Measurements from ENCODE around the gene CAMKK1. TPM values are rescaled to one million over a fixed set of nuclear protein-coding genes. Genes with fewer than 3 reads are reported as not detected.

The CAMKK1 gene
- total and polyA plus RNA-seq, 9 of the 15 experiments (the other 6 are each of a cell fraction or from before 2014, with no cell fraction given), result 0.34 to 7.5 (median 4.9) TPM

DNA sequence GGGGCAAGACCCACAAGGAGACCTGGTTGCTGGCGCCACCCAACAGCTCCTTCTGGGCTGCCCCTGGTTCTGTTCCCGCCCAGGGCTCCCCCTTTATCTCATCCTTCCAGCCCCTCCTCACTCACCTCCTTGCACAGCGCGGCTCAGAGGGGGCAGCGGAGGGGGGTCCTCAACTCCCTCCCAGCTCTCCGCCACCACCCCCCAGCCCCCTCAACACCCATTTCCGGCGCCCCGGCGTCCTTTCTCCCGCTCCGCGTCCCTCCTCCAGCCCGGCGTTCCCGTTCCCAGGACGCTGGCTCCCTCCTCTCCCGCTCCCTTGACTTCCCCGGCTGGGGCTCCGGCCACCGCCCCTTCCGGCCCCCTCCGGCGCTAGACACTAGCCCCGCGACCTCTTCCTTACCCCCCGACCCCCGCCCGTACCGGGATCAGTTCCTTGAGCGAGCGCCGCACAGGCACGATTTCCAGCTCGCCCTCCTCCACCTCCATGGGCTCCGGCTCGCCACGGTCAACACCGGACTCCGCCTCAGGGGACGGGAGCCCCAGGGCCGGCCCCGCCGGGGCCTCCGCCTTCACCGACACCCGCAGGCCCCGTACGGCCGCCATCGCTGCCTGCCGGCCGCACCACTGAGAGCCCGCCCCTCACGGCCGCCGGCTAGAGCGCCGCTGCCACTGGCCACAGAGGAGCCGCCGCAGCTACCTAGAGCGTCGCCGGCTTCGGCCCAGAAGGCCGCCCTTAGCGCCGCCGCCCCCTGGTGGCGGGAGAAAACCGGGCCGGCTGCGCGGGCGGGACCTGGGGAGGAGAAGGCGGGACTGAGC, 47.0 kb downstream of the CAMKK1 start, which contains the start of gene NCBP3 (continued):
- TF ChIP-seq, protein P1, sequence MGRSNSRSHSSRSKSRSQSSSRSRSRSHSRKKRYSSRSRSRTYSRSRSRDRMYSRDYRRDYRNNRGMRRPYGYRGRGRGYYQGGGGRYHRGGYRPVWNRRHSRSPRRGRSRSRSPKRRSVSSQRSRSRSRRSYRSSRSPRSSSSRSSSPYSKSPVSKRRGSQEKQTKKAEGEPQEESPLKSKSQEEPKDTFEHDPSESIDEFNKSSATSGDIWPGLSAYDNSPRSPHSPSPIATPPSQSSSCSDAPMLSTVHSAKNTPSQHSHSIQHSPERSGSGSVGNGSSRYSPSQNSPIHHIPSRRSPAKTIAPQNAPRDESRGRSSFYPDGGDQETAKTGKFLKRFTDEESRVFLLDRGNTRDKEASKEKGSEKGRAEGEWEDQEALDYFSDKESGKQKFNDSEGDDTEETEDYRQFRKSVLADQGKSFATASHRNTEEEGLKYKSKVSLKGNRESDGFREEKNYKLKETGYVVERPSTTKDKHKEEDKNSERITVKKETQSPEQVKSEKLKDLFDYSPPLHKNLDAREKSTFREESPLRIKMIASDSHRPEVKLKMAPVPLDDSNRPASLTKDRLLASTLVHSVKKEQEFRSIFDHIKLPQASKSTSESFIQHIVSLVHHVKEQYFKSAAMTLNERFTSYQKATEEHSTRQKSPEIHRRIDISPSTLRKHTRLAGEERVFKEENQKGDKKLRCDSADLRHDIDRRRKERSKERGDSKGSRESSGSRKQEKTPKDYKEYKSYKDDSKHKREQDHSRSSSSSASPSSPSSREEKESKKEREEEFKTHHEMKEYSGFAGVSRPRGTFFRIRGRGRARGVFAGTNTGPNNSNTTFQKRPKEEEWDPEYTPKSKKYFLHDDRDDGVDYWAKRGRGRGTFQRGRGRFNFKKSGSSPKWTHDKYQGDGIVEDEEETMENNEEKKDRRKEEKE (IDR thresholded peaks at IDR 0.05; ENCODE audit: borderline replicate concordance in 1 of 2, control insufficient read depth in 1 of 2, low read depth in 2 of 2, low read length in 1 of 2), result peak in 1 of 2 experiments; percentile 73; a peak in 1 of 4 replicates
- peak; percentile 84 to 86 for TF ChIP-seq MAZ (CRISPR knock-in tag; conservative IDR thresholded peaks at IDR 0.05 in 1 of 2, IDR thresholded peaks at IDR 0.05 in 1 of 2)
- TF ChIP-seq, protein P2, sequence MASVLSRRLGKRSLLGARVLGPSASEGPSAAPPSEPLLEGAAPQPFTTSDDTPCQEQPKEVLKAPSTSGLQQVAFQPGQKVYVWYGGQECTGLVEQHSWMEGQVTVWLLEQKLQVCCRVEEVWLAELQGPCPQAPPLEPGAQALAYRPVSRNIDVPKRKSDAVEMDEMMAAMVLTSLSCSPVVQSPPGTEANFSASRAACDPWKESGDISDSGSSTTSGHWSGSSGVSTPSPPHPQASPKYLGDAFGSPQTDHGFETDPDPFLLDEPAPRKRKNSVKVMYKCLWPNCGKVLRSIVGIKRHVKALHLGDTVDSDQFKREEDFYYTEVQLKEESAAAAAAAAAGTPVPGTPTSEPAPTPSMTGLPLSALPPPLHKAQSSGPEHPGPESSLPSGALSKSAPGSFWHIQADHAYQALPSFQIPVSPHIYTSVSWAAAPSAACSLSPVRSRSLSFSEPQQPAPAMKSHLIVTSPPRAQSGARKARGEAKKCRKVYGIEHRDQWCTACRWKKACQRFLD (CRISPR knock-in tag; IDR thresholded peaks at IDR 0.05), result peak; percentile 46; the same call in 1 of the 2 replicates
- TF ChIP-seq BRCA1 (IDR thresholded peaks at IDR 0.05), result no peak
- no peak for TF ChIP-seq BRCA1 (CRISPR knock-in tag; IDR thresholded peaks at IDR 0.05)
- TF ChIP-seq, protein P3, sequence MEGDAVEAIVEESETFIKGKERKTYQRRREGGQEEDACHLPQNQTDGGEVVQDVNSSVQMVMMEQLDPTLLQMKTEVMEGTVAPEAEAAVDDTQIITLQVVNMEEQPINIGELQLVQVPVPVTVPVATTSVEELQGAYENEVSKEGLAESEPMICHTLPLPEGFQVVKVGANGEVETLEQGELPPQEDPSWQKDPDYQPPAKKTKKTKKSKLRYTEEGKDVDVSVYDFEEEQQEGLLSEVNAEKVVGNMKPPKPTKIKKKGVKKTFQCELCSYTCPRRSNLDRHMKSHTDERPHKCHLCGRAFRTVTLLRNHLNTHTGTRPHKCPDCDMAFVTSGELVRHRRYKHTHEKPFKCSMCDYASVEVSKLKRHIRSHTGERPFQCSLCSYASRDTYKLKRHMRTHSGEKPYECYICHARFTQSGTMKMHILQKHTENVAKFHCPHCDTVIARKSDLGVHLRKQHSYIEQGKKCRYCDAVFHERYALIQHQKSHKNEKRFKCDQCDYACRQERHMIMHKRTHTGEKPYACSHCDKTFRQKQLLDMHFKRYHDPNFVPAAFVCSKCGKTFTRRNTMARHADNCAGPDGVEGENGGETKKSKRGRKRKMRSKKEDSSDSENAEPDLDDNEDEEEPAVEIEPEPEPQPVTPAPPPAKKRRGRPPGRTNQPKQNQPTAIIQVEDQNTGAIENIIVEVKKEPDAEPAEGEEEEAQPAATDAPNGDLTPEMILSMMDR (IDR thresholded peaks at IDR 0.05 in 2 of 3, conservative IDR thresholded peaks at IDR 0.05 in 1 of 3; ENCODE audit: insufficient read depth in 2 of 3, low read depth in 1 of 3, low read length in 3 of 3), result peak; percentile 79 to 89 (median 86)
- TF ChIP-seq POLR2B (IDR thresholded peaks at IDR 0.05; ENCODE audit: low read depth, partially characterized antibody), result peak; percentile 71
- TF ChIP-seq TAF1 (IDR thresholded peaks at IDR 0.05; ENCODE audit: control insufficient read depth, extremely low read depth, insufficient read depth, low read length, severe bottlenecking), result peak; percentile 87
- TF ChIP-seq HDAC1 (IDR thresholded peaks at IDR 0.05), result peak in 1 of 2 experiments; percentile 31; a peak in 1 of 4 replicates
- TF ChIP-seq, protein P4, sequence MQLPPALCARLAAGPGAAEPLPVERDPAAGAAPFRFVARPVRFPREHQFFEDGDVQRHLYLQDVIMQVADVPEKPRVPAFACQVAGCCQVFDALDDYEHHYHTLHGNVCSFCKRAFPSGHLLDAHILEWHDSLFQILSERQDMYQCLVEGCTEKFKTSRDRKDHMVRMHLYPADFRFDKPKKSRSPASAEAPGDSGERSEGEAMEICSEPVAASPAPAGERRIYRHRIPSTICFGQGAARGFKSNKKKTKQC (CRISPR knock-in tag; IDR thresholded peaks at IDR 0.05), result 0 out of 2 replicates have a peak, but pooled peaks have one; percentile 60
- TF ChIP-seq CREM (IDR thresholded peaks at IDR 0.05; ENCODE audit: low read depth), result peak; percentile 61
- TF ChIP-seq SMARCE1 (IDR thresholded peaks at IDR 0.05), result 0 out of 2 replicates have a peak, but pooled peaks have one; percentile 24
- peak; percentile 44; the same call in 1 of the 2 replicates for TF ChIP-seq GATAD2A (IDR thresholded peaks at IDR 0.05)
- no peak for TF ChIP-seq ZNF140 (CRISPR knock-in tag; IDR thresholded peaks at IDR 0.05)
- TF ChIP-seq, protein P5, sequence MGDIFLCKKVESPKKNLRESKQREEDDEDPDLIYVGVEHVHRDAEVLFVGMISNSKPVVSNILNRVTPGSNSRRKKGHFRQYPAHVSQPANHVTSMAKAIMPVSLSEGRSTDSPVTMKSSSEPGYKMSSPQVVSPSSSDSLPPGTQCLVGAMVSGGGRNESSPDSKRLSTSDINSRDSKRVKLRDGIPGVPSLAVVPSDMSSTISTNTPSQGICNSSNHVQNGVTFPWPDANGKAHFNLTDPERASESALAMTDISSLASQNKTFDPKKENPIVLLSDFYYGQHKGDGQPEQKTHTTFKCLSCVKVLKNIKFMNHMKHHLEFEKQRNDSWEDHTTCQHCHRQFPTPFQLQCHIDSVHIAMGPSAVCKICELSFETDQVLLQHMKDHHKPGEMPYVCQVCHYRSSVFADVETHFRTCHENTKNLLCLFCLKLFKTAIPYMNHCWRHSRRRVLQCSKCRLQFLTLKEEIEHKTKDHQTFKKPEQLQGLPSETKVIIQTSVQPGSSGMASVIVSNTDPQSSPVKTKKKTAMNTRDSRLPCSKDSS (IDR thresholded peaks at IDR 0.05; ENCODE audit: low read depth, partially characterized antibody), result no peak
- TF ChIP-seq BACH1 (tag; IDR thresholded peaks at IDR 0.05), result no peak
- TF ChIP-seq ZNF263 (CRISPR knock-in tag; IDR thresholded peaks at IDR 0.05; ENCODE audit: borderline replicate concordance), result 0 out of 2 replicates have a peak, but pooled peaks have one; percentile 44
- no peak for TF ChIP-seq MCM5 (IDR thresholded peaks at IDR 0.05; ENCODE audit: low read depth)
